HG03520 (cell line): ENCODE measurements around the gene ZNRD2.
"Not testable (repeated sequence)": the region's sequence is repeated elsewhere in the genome, so short reads cannot be mapped to it uniquely, and the experiment has no call there.

ENCODE experiments used
- ATAC-seq: cut with Tn5 transposase; IDR thresholded peaks from one replicate; pipeline ENCODE4 v1.9.1; 2021; ENCODE audit warnings: mild to moderate bottlenecking, moderate library complexity; ENCODE audit not compliant: unreplicated experiment

ZNRD2 gene

GRCh38 chr11:65554057-65554818, 16.0 kb upstream of the ZNRD2 start:
- no peak for ATAC-seq

GRCh38 chr11:65554842-65555430, 15.3 kb upstream of the ZNRD2 start:
- ATAC-seq: no peak

- ATAC-seq: no peak
Observed at GRCh38 chr11:65555693-65556231, 14.5 kb upstream of the ZNRD2 start.

- ATAC-seq: no peak
Observed at GRCh38 chr11:65556470-65557279, 13.6 kb upstream of the ZNRD2 start.

GRCh38 chr11:65557280-65558001, 12.8 kb upstream of the ZNRD2 start:
- ATAC-seq: no peak

- ATAC-seq: no peak
Observed at GRCh38 chr11:65558002-65558929, 12.0 kb upstream of the ZNRD2 start, which contains the start of gene LTBP3. Gene LTBP3 (minus strand): TSS chr11:65558359. CDS start chr11:65557959, 400 bp downstream.

GRCh38 chr11:65558930-65559509, 11.3 kb upstream of the ZNRD2 start:
- no peak for ATAC-seq

- no peak for ATAC-seq
Observed at GRCh38 chr11:65559535-65559934, 10.7 kb upstream of the ZNRD2 start.

GRCh38 chr11:65559951-65560537, 10.2 kb upstream of the ZNRD2 start:
- no peak for ATAC-seq

GRCh38 chr11:65560555-65561418, 9.5 kb upstream of the ZNRD2 start:
- no peak for ATAC-seq

GRCh38 chr11:65562020-65562419, 8.3 kb upstream of the ZNRD2 start:
- ATAC-seq: no peak

GRCh38 chr11:65562788-65563187, 7.5 kb upstream of the ZNRD2 start:
- no peak for ATAC-seq

GRCh38 chr11:65563601-65564000, 6.7 kb upstream of the ZNRD2 start:
- ATAC-seq: no peak

- ATAC-seq: not testable (repeated sequence)
Observed at GRCh38 chr11:65564879-65565559, 5.3 kb upstream of the ZNRD2 start.

GRCh38 chr11:65565624-65566453, 4.4 kb upstream of the ZNRD2 start:
- no peak for ATAC-seq

- ATAC-seq: no peak
Observed at GRCh38 chr11:65569164-65569972, 909 bp upstream of the ZNRD2 start.
